Esophagus mucosa (tissue), 1 donor: ENCODE data around the gene SEL1L2. TPM values are rescaled to one million over a fixed set of nuclear protein-coding genes. Genes with fewer than 3 reads are reported as not detected.
A peak's percentile ranks its signal among the peaks of the same experiment; 100 is the strongest.

Source experiments
- ATAC-seq: fragments of 200-7000 bp; cut with Tn5 transposase; one replicate; pipeline ENCODE4 v1.9.1; 2020
- total RNA-seq: library from RNA; stranded (reverse); gene quantifications from one replicate; pipeline ENCODE4 v1.2.4, GENCODE V29; 2023
- donor health status: DM: yes; HTN: yes; CAD: no.

Gene SEL1L2
- total RNA-seq, 1 donor from 2014 or later: not detected

DNA sequence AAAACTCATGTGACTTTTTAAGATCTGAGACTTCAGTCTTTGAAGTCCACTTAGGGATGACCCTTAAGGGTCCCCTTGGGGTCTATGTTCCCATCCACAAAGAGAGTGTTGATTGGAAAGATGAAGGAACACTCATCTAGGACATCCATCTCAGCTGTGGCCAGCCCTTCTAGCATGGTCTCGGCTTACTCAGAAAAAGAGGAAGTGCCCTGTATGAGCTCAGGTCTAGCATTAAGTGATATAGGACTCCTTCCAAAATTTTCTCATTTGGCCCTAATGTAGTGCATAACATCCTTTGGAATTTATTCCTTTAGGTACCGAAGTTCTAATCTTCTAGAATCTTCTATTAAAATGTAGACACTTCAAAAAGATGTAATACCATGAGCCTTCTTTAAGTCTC is 128.2 kb downstream of the SEL1L2 start:
- no peak for ATAC-seq

DNA sequence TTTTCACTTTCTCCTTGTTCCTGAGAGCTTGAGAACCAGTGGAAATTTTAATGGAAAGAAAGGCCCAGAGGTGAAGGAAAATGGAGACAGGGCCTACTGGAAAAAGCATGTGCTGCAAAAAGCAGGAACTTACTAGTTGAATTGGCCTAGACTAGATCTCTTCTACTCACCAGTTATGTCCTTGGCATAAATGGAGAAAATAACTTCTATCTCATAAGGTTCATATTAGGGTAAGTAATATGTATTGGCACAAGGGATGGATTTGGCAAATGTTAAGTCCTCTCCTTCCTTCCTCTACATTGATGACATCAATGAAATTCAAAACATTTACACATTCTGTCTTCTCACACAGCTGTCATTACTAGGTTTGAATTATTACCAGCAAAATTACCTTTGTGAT is 131.5 kb downstream of the SEL1L2 start:
- no peak for ATAC-seq

DNA sequence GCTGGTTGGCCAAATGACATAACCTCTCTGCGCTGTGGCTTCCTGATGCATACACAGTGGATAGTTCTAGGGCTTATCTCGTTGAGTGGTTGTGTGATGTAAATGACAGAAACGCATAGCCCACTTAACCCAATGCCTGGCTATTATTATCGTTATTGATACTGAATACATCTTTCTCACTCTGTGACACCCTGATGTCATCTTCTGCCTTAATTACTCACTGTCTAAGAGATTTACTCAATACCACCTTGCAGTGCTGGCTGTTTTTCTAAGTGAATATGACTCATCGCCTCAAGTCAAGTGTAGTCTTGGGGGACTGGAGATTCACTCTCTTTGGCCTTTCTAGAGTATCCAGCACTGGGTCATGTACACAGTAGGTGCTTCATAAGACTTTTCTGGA is 132.0 kb downstream of the SEL1L2 start:
- no peak for ATAC-seq

DNA sequence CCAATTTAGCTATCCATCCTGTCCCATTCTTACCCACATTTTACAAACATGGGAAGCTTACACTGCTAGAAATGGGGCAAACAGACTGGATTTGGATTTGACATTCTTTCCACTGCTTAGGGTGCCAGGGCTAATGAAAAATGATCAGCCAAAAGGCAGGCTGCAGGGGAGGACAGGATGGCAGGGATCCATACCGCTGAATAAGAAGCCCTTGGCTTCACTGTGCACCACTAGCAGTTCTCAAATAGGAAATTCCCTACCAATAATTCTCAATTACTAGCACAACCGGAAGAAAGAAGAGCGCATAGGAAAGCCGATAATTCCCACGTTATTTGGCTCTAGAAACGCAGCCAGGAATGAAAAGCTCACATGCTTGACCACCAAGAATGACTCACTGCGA is 132.5 kb downstream of the SEL1L2 start:
- ATAC-seq: no peak

DNA sequence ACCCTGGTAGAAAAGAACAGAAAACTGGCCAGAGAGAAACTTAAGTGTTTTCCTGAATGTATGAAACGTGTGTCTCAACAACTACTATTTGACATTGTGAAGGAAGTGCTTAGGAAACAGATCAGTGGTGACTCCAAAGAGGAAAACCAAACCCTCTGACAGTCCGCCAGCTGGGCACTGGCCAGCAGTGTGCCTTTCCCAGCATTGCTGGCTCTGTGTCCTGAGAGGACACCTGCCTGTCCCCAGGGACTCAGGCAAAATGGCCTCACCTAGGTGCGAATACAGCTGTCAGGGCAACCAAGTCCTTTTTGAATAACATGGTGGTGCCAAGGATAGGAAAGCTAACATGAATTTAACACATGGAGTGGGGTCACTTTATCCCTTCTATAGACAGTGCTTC is 133.1 kb downstream of the SEL1L2 start:
- ATAC-seq: no peak

DNA sequence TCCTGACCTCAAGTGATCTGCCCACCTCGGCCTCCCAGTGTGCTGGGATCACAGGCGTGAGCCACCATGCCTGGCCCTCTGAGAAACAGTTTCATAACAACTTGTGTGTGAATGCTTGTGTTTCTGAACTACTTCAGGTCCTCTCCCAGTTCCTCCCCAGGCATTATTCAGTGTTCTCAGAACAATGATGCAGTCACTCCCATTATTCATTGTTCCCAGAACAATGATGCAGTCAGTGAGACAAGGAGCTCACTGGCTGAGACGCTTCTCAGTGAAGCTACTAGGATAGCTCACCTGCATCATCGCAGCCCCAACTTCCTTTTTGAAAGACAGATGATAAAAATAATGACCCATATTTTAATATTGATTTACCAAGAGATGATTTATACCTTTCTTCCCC is 134.1 kb downstream of the SEL1L2 start:
- peak; percentile 44 for ATAC-seq

DNA sequence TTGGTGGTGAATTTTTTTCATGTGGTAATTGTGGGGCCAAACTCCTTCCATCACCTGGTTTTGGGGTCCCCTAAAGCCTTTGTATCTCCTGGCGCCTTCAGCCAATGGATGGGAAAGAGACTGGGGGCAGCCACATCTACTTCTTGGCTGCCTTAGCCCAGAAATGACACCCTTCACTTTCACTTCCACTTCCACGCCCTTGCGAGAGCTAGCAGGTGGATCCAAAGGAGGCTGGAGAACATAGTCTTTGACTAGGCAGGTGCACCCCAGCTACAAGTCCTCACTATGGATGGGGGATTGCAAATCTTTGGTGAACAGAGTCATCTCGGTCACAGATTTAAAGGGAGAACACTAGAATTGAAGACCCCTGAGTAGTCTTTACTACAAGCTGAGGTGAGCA is 134.8 kb downstream of the SEL1L2 start:
- ATAC-seq: no peak

DNA sequence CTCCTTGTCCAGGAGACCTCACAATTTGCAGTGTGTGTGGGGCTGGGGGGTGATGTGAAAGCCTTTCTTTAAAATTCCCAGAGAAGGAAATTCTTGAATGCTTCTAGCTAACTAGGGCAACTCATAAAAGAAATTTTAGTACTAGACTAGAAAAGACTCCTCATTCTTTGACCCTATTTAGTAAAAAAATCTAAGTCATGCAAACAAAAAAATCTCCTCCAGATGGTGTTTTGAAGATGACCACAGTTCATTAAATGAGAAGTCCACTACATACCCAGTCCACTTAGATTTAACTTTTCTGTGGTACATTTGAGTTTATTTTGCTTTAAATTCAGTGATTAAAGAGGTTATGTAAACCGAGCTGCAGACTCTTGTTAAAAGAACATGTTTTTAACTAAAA is 138.1 kb downstream of the SEL1L2 start:
- no peak for ATAC-seq

DNA sequence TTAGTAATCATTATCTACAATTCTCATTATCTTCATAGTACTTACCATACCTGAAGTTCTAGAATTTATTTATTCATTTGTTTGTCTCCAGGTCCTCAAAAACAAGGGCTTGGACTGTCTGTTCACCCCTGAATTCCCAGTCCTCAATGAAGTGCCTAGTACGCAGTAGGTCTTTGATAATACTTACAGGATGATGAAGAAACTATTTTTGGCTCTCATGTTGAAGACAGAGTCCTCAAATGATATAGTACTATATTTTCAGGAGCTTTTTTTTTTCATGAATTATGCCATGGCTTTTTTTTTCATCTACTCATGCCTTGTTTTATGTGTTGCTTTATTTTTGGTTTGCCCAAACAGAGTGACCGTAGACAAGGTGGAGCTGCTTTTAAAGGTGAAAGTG is 139.1 kb downstream of the SEL1L2 start:
- ATAC-seq: no peak

DNA sequence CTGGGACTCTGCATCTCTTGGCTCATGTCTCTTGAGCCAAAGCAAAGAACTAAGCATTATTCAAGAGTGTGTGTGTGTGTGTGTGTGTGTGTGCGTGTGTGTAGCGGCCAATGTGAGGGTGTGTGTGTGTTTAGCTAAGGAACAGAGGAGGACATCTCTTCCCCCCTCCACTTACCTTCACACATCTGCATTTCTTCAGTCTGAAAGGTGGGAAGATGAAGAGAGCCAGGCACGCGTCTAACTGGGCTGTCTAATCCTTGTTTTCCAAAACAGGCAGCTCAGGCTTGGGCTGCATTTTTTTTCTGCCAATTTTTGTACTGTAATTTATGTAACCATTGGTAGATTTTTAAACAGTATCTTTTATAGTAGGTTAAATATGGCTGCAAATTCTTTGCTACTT is 146.1 kb downstream of the SEL1L2 start:
- no peak for ATAC-seq

DNA sequence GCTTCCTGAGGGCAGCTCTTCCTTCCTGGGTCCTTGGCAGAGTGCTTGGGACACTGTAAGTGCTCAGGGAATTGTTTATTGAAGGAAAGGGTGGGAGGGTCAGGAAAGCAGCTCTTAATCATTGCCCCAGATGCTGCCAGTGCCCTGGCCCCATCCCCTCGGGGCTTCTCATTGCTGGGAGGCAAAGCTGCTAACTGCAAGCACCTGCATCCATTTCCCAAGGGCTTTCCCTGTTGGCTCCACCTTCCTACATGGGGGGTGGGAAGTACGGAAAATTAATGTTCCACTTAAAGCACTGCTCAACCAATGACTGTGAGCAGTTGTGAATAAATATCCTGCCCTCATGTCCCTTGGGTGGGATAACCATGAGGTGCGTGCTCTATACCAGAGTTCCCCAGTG is 149.2 kb downstream of the SEL1L2 start:
- no peak for ATAC-seq

DNA sequence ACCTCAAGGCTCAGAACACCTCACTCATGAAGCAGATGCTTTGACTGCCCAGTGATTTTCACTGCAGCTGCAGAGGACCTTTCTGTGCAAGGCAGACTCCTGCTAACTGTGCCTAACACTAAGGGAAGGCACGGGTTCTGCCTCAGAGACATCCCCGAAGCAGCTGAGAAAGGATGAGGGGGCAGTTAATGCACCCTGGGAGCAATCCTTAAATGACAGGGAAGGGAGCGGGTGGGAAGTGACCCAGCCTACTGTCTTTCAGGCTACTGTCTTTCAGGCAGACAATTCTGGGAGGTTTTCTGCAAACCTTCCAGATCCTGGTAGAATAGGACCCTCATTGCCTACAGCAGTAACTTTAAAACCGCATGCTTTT is 150.3 kb downstream of the SEL1L2 start:
- no peak for ATAC-seq

DNA sequence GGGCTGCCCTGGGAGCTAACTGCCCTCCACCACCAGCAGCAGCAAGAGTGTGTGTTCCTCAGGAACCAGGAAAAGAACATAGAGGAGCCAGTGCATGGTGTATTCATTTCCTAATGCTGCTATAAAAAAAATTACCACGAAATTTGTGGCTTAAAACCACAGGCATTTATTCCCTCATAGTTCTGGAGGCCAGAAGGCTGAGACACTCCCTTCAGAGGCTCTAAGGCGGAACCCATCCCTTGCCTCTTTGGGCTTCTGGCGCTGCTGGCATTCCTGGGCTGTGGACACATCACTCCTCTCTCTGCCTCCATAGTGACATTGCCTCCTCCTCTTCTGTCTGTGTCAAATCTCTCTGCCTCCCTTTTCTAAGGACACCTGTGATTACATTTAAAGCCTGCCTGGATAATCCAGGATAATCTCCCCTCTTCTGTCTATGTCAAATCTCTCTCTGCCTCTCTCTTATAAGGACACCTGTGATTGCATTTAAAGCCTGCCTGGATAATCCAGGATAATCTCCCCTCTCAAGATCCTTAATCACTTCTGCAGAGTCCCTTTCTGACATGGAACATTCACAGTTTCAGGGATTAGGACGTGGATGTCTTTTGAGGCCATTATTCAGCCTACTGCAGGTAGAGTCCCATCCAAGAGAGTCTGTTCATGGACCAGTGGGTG is 150.9 kb downstream of the SEL1L2 start:
- ATAC-seq: no peak

DNA sequence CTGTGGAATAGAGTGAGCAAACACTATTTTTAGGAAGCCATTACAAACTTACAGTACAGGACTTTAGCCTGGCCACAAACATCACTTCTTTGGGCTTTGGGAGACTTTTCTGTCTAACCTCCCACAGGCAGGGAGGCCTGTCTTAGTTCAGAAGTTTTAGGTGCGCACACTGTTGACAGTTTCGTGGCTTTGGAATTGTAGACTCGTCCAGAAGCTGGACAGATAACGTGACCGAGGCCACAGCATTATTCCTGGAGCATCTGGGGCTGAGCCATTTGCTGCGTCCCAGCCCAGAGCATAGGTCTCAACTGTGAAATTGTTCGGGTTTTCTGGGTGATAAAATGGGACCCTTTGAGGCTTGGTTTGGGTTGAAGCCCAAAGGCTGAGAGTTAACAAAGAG is 151.8 kb downstream of the SEL1L2 start:
- ATAC-seq: no peak

DNA sequence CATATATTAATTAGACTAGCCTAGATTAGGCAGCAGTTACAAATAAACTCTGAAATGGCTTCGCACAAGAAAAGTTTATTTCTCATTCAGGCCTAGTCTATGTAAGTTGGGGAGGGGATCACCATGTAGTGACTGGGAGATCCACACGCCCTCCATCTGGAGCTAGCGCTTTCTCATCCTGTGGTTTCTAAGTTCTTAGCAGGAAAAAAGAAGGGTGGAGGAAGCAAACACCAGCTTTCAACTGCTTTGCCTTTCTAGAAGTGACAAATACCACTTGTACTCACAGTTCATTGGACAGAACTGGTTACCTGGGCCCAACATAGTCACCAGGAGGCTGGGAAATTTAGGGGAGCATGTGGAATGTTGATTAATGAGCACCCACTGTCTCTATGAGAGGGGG is 158.9 kb downstream of the SEL1L2 start:
- no peak for ATAC-seq

DNA sequence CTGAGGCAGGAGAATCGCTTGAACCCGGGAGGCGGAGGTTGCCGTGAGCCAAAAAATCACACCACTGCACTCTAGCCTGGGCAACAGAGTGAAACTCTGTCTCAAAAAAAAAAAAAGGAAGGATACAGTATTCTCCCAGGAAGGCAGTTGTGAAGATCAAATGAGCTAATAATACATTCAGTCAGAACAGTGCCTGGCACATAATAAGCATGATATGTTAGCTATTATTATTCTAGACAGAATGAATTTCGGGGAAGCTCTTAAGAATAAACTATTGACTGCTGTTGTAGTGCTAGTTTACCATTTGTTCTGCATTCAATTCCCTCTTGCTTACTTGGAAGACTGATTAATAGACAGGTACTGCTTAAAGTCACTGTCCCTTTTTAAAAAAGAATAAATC is 164.9 kb downstream of the SEL1L2 start:
- ATAC-seq: no peak

DNA sequence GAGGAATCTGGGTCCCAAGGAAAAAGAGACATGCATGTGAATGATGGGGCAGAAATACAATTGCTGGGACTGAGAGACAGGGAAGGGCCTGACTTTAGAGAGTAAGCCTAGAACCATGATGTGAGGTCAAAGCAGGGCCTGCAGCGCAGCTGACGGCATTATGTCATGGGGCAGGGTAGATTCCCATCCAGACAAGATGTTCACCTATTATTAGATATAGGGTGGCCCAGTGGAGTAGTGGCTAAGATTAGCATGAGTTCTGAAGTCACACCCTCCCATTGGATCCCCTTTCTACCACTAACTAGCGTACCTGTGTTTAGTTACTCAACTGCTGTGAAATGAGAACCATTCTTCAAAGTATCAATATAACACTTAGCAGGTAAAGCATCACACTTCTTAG is 166.0 kb downstream of the SEL1L2 start:
- no peak for ATAC-seq

DNA sequence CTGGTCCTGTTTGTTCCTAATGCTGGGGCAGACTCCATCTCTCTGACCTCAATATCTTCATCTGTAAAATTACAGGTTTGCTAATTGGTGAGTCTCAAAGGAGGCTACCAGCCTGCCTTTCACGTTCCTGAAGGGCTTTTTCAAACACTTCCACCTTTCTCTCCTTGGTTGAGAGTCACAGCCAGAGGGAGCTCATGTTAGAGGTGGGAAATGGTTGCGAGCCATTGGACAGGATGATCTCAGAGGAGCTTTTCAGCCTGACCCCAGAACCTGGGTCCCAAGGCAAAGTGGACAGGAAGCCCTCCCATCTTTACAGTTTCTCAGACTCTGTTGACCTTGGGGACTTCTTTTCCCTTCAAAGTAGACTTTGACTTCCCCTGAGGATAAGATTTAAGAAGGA is 168.0 kb downstream of the SEL1L2 start:
- no peak for ATAC-seq

DNA sequence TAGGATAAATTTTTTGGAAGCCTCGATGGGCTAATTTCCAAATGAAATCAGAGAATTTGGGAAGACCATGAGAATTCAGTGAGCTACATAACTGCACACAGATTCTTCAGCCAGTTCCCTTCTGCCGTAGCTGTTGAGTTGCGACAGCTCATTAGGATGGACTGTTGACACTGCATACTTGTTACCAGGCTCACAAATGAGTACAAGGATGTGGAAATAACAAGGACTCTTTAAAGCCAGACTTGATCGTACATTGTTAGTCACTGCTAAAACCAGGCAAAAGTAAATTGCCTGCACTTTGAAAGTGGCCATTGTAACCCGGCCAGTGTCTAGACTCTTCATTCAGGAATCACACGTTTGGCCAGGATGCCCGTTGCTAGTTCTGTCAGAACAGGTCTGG is 168.5 kb downstream of the SEL1L2 start:
- peak; percentile 44 for ATAC-seq

DNA sequence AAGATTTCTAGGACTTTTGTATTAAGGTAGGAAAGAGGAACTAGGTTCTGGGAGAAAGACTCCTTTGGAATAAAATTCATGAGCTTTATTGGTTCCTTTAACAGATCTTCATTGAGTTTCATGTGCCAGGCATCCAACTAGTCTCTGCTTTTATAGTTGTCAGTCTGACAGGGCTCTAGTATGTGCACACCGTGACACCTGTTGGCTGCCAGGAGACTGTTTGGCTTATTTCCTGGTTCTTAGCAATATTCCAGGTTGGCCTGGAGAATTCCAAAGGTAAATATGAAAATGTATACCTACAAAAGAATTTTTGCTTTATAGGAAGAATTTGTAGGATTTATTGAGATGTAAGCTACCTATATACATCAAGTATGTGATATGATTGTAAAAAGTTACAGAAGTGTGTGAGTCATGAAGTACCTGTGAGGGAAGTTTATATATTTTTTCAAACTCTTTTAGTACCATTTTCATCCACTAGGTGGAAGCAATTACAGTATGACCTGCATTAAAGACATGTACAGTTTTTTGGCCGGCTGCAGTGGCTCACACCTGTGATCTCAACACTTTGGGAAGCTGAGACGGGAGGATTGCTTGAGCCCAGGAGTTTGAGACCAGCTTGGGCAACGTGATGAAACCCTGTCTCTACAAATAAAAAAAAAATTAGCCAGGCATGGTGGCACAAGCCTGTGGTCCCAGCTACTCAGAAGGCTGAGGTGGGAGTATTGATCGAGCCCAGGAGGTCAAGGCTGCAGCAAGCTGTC is 170.3 kb downstream of the SEL1L2 start:
- peak; percentile 85 for ATAC-seq

DNA sequence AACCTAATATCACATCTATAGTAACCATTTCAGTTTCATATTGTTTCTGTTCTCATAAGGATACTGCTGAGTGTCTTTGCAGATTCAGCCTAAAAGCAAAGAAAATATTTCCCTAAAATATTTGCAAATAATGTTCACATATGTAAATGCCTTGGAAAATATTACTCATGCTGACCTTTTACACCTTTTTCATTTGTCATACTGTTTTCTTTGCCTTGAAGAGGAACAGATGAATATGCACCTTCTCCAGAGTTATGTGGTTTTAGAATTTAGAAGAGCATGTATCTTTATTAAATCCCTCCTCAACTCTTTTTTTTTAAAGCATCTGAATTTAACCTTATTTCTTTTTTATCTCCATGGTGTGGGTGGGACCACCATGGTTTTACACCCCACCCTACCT is 173.1 kb downstream of the SEL1L2 start:
- no peak for ATAC-seq

DNA sequence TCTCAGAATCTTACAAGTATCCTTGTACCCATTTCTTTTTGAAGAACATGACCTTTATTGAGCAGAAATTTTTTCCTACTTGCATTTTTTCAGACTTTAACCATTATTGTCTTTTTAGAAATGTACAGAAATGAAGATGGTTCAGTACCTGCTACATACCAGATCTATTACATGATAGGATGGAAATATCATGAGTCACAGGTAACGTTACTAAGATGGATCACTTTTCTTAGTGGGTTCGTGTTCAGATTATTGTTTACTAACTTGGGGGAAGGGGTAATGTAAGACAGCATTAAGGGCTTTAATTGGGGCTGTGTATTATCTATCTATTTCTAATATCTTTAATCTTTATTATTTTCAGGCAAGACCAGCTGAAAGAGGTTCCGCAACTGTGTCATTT is 173.7 kb downstream of the SEL1L2 start:
- no peak for ATAC-seq

DNA sequence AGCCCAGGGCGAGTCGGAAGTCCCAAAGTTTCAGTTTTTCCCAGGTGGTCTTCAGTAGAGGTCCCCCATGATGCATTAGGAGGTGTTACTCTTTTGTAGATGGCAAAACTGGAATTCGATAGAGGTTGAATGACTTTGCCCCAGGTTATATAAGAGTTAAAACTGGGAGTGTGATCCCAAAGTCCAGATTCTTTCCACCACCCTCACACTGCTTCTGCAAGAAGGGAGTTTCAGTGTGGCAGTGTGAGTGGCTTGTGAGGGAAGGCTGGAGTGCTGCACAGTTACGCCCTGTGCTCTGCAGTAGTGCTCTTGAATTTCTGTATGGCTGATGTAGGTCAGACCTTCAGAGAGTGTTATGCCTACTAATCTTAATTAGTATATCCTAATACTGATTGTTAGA is 175.7 kb downstream of the SEL1L2 start:
- ATAC-seq: no peak

DNA sequence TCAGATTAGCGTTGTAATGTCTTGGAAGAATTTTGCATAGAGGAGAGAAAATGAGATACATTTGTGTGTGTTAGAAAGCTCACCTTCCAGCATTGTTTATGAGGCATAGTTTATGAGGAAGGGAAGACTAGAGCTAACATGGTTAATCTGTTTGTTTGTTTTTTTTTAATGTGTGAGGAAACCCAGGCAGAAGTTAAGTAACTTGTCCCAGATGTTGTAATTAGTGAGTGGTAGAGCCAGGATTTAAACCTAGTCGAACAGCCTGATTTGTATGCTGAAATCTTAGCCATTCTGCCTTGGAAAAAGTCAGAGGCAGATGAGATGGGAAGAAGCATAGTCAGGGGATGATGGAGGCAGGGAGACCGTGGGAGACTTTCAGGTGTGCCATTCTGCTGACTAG is 176.5 kb downstream of the SEL1L2 start:
- no peak for ATAC-seq

DNA sequence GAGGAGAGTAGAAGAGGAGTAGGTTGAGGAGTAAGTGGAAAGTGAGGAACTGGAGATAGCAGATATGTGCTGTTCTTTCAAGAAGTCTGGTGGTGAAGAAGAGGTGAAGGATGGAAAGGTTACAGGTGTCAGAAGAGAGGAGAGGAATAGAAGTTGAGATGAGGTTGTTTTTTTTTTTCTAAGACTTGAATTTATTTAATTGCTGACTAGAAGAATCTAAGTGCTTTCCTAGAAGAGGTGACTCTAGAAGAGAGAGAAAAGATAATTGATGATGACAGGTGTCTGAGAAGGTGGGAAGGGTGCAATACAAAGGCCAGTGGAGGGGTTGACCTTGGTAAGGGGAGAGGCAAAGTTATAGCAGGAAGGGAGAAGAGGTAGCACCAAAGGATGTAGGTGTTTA is 180.0 kb downstream of the SEL1L2 start:
- no peak for ATAC-seq
